ENCODE measurements around the gene TRPV3.

The TRPV3 gene

GRCh38 chr17:3556239-3556915 lies 1.2 kb downstream of the TRPV3 start:
- no peak overlapping the region for H3K27ac ChIP-seq (ENCODE audit: low read depth, low read length)
- 92% methylated on average over 19 of the region's 19 CpGs for WGBS
- no peaks in the 10 kb centered on the region for H3K27me3 ChIP-seq (ENCODE audit: insufficient read depth, low read length)

GRCh38 chr17:3555189-3555796 lies 2.3 kb downstream of the TRPV3 start:
- no peak overlapping the region for H3K4me3 ChIP-seq (ENCODE audit: low read length)
- H3K36me3 ChIP-seq (ENCODE audit: insufficient read depth, low read length) = no peaks in the 10 kb centered on the region
- H3K9ac ChIP-seq (ENCODE audit: low read depth, low read length) = no peak overlapping the region
- H3K4me1 ChIP-seq (ENCODE audit: insufficient read depth, low read length) = no peaks in the 10 kb centered on the region
- H3K27me3 ChIP-seq (ENCODE audit: insufficient read depth, low read length) = no peaks in the 10 kb centered on the region
- 90% methylated on average over 10 of the region's 10 CpGs for WGBS
- no peak overlapping the region for H3K27ac ChIP-seq (ENCODE audit: low read depth, low read length)
- no peaks in the 10 kb centered on the region for H3K9me3 ChIP-seq (ENCODE audit: insufficient read depth, low read depth, low read length)

More at GRCh38 chr17:3556239-3556915, 1.2 kb downstream of the TRPV3 start:
- H3K9ac ChIP-seq (ENCODE audit: low read depth, low read length) = no peak overlapping the region
- H3K4me1 ChIP-seq (ENCODE audit: insufficient read depth, low read length) = no peaks in the 10 kb centered on the region
- no peaks in the 10 kb centered on the region for H3K36me3 ChIP-seq (ENCODE audit: insufficient read depth, low read length)
- no peaks in the 10 kb centered on the region for H3K9me3 ChIP-seq (ENCODE audit: insufficient read depth, low read depth, low read length)
- no peak overlapping the region for H3K4me3 ChIP-seq (ENCODE audit: low read length)

GRCh38 chr17:3554440-3554839 lies 3.2 kb downstream of the TRPV3 start:
- Histone ChIP-seq H3K4me1 (ENCODE audit: insufficient read depth, low read length) (no peaks in the 10 kb centered on the region), H3K36me3 (ENCODE audit: insufficient read depth, low read length) (no peaks in the 10 kb centered on the region), H3K27ac (ENCODE audit: low read depth, low read length) (no peak overlapping the region), H3K27me3 (ENCODE audit: insufficient read depth, low read length) (no peaks in the 10 kb centered on the region), H3K4me3 (ENCODE audit: low read length) (no peak overlapping the region), H3K9me3 (ENCODE audit: insufficient read depth, low read depth, low read length) (no peaks in the 10 kb centered on the region), H3K9ac (ENCODE audit: low read depth, low read length) (no peak overlapping the region)
- WGBS = 94% methylated on average over 13 of the region's 13 CpGs

- Histone ChIP-seq H3K27ac (ENCODE audit: low read depth, low read length) (no peak overlapping the region), H3K9ac (ENCODE audit: low read depth, low read length) (no peak overlapping the region), H3K4me1 (ENCODE audit: insufficient read depth, low read length) (no peaks in the 10 kb centered on the region), H3K36me3 (ENCODE audit: insufficient read depth, low read length) (no peaks in the 10 kb centered on the region), H3K27me3 (ENCODE audit: insufficient read depth, low read length) (no peaks in the 10 kb centered on the region), H3K4me3 (ENCODE audit: low read length) (no peak overlapping the region), H3K9me3 (ENCODE audit: insufficient read depth, low read depth, low read length) (no peaks in the 10 kb centered on the region)
- WGBS = 90% methylated on average over 21 of the region's 21 CpGs
These were observed 3.9 kb downstream of the TRPV3 start for GRCh38 chr17:3553419-3554401.

- H3K4me3 ChIP-seq (ENCODE audit: low read length) = no peak overlapping the region
- 91% methylated on average over 7 of the region's 7 CpGs for WGBS
- no peak overlapping the region for H3K9ac ChIP-seq (ENCODE audit: low read depth, low read length)
- no peaks in the 10 kb centered on the region for H3K27me3 ChIP-seq (ENCODE audit: insufficient read depth, low read length)
- H3K27ac ChIP-seq (ENCODE audit: low read depth, low read length) = no peak overlapping the region
- no peaks in the 10 kb centered on the region for H3K4me1 ChIP-seq (ENCODE audit: insufficient read depth, low read length)
- H3K36me3 ChIP-seq (ENCODE audit: insufficient read depth, low read length) = no peaks in the 10 kb centered on the region
- no peaks in the 10 kb centered on the region for H3K9me3 ChIP-seq (ENCODE audit: insufficient read depth, low read depth, low read length)
These were observed 4.7 kb downstream of the TRPV3 start for GRCh38 chr17:3552916-3553315.

- WGBS = 90% methylated on average over 6 of the region's 6 CpGs
- H3K27me3 ChIP-seq (ENCODE audit: insufficient read depth, low read length) = no peaks in the 10 kb centered on the region
- no peak overlapping the region for H3K9ac ChIP-seq (ENCODE audit: low read depth, low read length)
- H3K27ac ChIP-seq (ENCODE audit: low read depth, low read length) = no peak overlapping the region
- no peaks in the 10 kb centered on the region for H3K36me3 ChIP-seq (ENCODE audit: insufficient read depth, low read length)
- H3K4me1 ChIP-seq (ENCODE audit: insufficient read depth, low read length) = no peaks in the 10 kb centered on the region
- no peaks in the 10 kb centered on the region for H3K9me3 ChIP-seq (ENCODE audit: insufficient read depth, low read depth, low read length)
- no peak overlapping the region for H3K4me3 ChIP-seq (ENCODE audit: low read length)
These were observed 6.4 kb downstream of the TRPV3 start for GRCh38 chr17:3551189-3551588.

GRCh38 chr17:3549610-3550162 lies 7.9 kb downstream of the TRPV3 start:
- Histone ChIP-seq H3K4me3 (ENCODE audit: low read length) (no peak overlapping the region), H3K27ac (ENCODE audit: low read depth, low read length) (no peak overlapping the region), H3K9ac (ENCODE audit: low read depth, low read length) (no peak overlapping the region), H3K9me3 (ENCODE audit: insufficient read depth, low read depth, low read length) (no peaks in the 10 kb centered on the region), H3K36me3 (ENCODE audit: insufficient read depth, low read length) (no peaks in the 10 kb centered on the region), H3K4me1 (ENCODE audit: insufficient read depth, low read length) (no peaks in the 10 kb centered on the region), H3K27me3 (ENCODE audit: insufficient read depth, low read length) (no peaks in the 10 kb centered on the region)
- 82% methylated on average over 2 of the region's 2 CpGs for WGBS

- H3K4me3 ChIP-seq (ENCODE audit: low read length) = no peak overlapping the region
- no peaks in the 10 kb centered on the region for H3K9me3 ChIP-seq (ENCODE audit: insufficient read depth, low read depth, low read length)
- H3K36me3 ChIP-seq (ENCODE audit: insufficient read depth, low read length) = no peaks in the 10 kb centered on the region
- no peaks in the 10 kb centered on the region for H3K27me3 ChIP-seq (ENCODE audit: insufficient read depth, low read length)
- H3K4me1 ChIP-seq (ENCODE audit: insufficient read depth, low read length) = no peaks in the 10 kb centered on the region
- WGBS = 87% methylated on average over 11 of the region's 11 CpGs
- H3K27ac ChIP-seq (ENCODE audit: low read depth, low read length) = no peak overlapping the region
- no peak overlapping the region for H3K9ac ChIP-seq (ENCODE audit: low read depth, low read length)
These were observed 10.0 kb downstream of the TRPV3 start for GRCh38 chr17:3547628-3548027.

- 92% methylated on average over 7 of the region's 8 CpGs for WGBS
- H3K4me3 ChIP-seq (ENCODE audit: low read length) = no peak overlapping the region
- H3K9ac ChIP-seq (ENCODE audit: low read depth, low read length) = no peak overlapping the region
- no peaks in the 10 kb centered on the region for H3K27me3 ChIP-seq (ENCODE audit: insufficient read depth, low read length)
- no peaks in the 10 kb centered on the region for H3K36me3 ChIP-seq (ENCODE audit: insufficient read depth, low read length)
- no peaks in the 10 kb centered on the region for H3K4me1 ChIP-seq (ENCODE audit: insufficient read depth, low read length)
- H3K9me3 ChIP-seq (ENCODE audit: insufficient read depth, low read depth, low read length) = no peaks in the 10 kb centered on the region
- no peak overlapping the region for H3K27ac ChIP-seq (ENCODE audit: low read depth, low read length)
These were observed 10.6 kb downstream of the TRPV3 start for GRCh38 chr17:3546997-3547396.

GRCh38 chr17:3546521-3546920 lies 11.1 kb downstream of the TRPV3 start:
- H3K9me3 ChIP-seq (ENCODE audit: insufficient read depth, low read depth, low read length) = no peaks in the 10 kb centered on the region
- H3K4me1 ChIP-seq (ENCODE audit: insufficient read depth, low read length) = no peaks in the 10 kb centered on the region
- H3K36me3 ChIP-seq (ENCODE audit: insufficient read depth, low read length) = no peaks in the 10 kb centered on the region
- no peak overlapping the region for H3K9ac ChIP-seq (ENCODE audit: low read depth, low read length)
- no peak overlapping the region for H3K4me3 ChIP-seq (ENCODE audit: low read length)
- H3K27ac ChIP-seq (ENCODE audit: low read depth, low read length) = no peak overlapping the region
- H3K27me3 ChIP-seq (ENCODE audit: insufficient read depth, low read length) = no peaks in the 10 kb centered on the region
- WGBS = 90% methylated on average over 4 of the region's 5 CpGs

GRCh38 chr17:3545151-3545550 lies 12.5 kb downstream of the TRPV3 start:
- Histone ChIP-seq H3K4me1 (ENCODE audit: insufficient read depth, low read length) (no peaks in the 10 kb centered on the region), H3K4me3 (ENCODE audit: low read length) (no peak overlapping the region), H3K36me3 (ENCODE audit: insufficient read depth, low read length) (no peaks in the 10 kb centered on the region), H3K27ac (ENCODE audit: low read depth, low read length) (no peak overlapping the region), H3K27me3 (ENCODE audit: insufficient read depth, low read length) (no peaks in the 10 kb centered on the region), H3K9ac (ENCODE audit: low read depth, low read length) (no peak overlapping the region), H3K9me3 (ENCODE audit: insufficient read depth, low read depth, low read length) (no peaks in the 10 kb centered on the region)
- 82% methylated on average over 9 of the region's 9 CpGs for WGBS
